ENCODE measurements around the gene TRUB2. TPM values are rescaled to one million over a fixed set of nuclear protein-coding genes. Genes with fewer than 3 reads are reported as not detected.

Gene TRUB2
- total and polyA plus RNA-seq, 2 of the 13 experiments (the other 11 are each of a cell fraction or from before 2014, with no cell fraction given): 22.3 to 41.2 TPM

DNA sequence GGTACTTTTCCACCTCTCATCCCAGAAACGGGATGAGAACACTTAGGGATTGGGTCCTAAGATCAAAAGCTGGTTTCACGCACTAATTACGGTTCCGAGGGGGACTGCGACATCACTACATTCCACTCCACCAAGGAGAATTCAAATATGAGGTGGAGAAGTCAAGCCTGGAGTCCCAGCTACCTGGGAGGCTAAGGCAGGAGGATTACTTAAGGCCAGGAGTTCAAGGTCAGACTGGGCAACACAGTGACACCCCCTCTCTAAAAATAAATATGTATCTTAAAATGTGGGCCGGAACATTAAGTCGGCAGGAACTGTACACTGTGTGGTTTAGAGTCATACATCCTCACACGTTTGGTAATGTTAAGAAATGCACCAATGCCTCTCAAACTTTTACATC is 48.0 kb downstream of the TRUB2 start:
- H3K27me3 ChIP-seq (ENCODE audit: control insufficient read depth in 1 of 2, insufficient read depth in 2 of 2, low read length in 2 of 2): no peaks in the 10 kb centered on the region; a peak in 1 of 5 replicates
- FAIRE-seq (no peak), ATAC-seq (no peak), DNase-seq (ENCODE audit: low spot score) (no peak)
- 0 out of 2 replicates have a peak, but pooled peaks cover 5% of the 10 kb centered on the region for H4K20me1 ChIP-seq (ENCODE audit: insufficient read depth, low read length)
- H3K27ac ChIP-seq (ENCODE audit: extremely low read length, insufficient read depth, low read length): peak overlapping the region; percentile 85
- H3K4me2 ChIP-seq (ENCODE audit: low read depth, low read length): peak overlapping the region; percentile 85
- in situ Hi-C loops (cut with HindIII; ENCODE audit: extremely low pct_ligation_motif_present, low pct_unique_long_range_greater_than_20kb): no loop called here
- WGBS (ENCODE audit: low lambda C conversion rate): 48% methylated on average over 8 of the region's 8 CpGs
- peak overlapping the region; percentile 94 for H3K9ac ChIP-seq (ENCODE audit: insufficient read depth, low read depth, low read length)
- ChIA-PET POLR2A (interaction anchor here (1.0 kb wide), 1 partner anchor 67 kb away, joined by 3 read pairs; no protein-coding TSS in a partner anchor), CTCF (ENCODE audit: low intra/inter-chr PET ratio, low total read pairs) (no interaction called here)
- intact Hi-C loops (cut with micrococcal nuclease; ENCODE audit: unreplicated experiment): no loop called here
- peaks cover 29% of the 10 kb centered on the region for H3K4me1 ChIP-seq (ENCODE audit: insufficient read depth, low read length)
- H3K9me3 ChIP-seq (ENCODE audit: low read length): no peaks in the 10 kb centered on the region
- peaks cover 30% of the 10 kb centered on the region for H3K79me2 ChIP-seq (ENCODE audit: insufficient read depth, low read length)
- H3K4me3 ChIP-seq (replicated peaks in 1 of 3; ENCODE audit: insufficient read depth in 1 of 3, low read depth in 2 of 3, low read length in 3 of 3): peak overlapping the region; percentile 3 to 98 (median 96); a peak in 4 of 6 replicates
- peaks cover 8 to 28% of the 10 kb centered on the region in 2 experiments; a peak in 3 of 5 replicates for H3K36me3 ChIP-seq (replicated peaks in 1 of 2; ENCODE audit: control insufficient read depth in 1 of 2, insufficient read depth in 2 of 2, low read length in 2 of 2)
- BruUV-seq (replicated peaks): no TSS peak
- no peak overlapping the region for H2AFZ ChIP-seq (ENCODE audit: low read length)
- TF ChIP-seq ZBTB38 (CRISPR knock-in tag; IDR thresholded peaks at IDR 0.05): no peak
- no peak for TF ChIP-seq JUNB (CRISPR knock-in tag; IDR thresholded peaks at IDR 0.05; ENCODE audit: borderline replicate concordance)
- no peak for TF ChIP-seq CBFB (CRISPR knock-in tag; IDR thresholded peaks at IDR 0.05)
- no peak for TF ChIP-seq SOX13 (IDR thresholded peaks at IDR 0.05)
- TF ChIP-seq SOX13 (CRISPR knock-in tag; conservative IDR thresholded peaks at IDR 0.05 in 1 of 2, IDR thresholded peaks at IDR 0.05 in 1 of 2): no peak
- TF ChIP-seq, protein P1, sequence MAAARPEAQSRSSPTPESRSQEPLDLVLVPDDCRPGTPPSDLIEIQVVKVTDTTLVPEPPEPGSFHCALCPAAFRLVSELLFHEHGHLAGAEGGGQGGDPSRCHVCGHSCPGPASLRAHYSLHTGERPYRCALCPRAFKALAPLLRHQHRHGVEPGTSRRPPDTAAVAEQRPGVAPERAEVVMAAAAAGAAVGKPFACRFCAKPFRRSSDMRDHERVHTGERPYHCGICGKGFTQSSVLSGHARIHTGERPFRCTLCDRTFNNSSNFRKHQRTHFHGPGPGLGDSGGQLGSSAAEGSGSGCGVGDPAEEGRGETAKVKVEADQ (CRISPR knock-in tag; IDR thresholded peaks at IDR 0.05; ENCODE audit: borderline replicate concordance): no peak
- TF ChIP-seq TBX3 (IDR thresholded peaks at IDR 0.05; ENCODE audit: borderline replicate concordance): no peak
- TF ChIP-seq ZNF337 (CRISPR knock-in tag; IDR thresholded peaks at IDR 0.05; ENCODE audit: borderline replicate concordance, low read depth): no peak
- TF ChIP-seq SETDB1 (CRISPR knock-in tag; IDR thresholded peaks at IDR 0.05; ENCODE audit: borderline replicate concordance): no peak
- no peak for TF ChIP-seq ZNF629 (CRISPR knock-in tag; conservative IDR thresholded peaks at IDR 0.05)
- TF ChIP-seq, protein P2, sequence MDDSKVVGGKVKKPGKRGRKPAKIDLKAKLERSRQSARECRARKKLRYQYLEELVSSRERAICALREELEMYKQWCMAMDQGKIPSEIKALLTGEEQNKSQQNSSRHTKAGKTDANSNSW (CRISPR knock-in tag; IDR thresholded peaks at IDR 0.05; ENCODE audit: borderline replicate concordance): no peak
- TF ChIP-seq, protein P3, sequence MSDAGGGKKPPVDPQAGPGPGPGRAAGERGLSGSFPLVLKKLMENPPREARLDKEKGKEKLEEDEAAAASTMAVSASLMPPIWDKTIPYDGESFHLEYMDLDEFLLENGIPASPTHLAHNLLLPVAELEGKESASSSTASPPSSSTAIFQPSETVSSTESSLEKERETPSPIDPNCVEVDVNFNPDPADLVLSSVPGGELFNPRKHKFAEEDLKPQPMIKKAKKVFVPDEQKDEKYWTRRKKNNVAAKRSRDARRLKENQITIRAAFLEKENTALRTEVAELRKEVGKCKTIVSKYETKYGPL (CRISPR knock-in tag; IDR thresholded peaks at IDR 0.05): no peak
- TF ChIP-seq, protein P4, sequence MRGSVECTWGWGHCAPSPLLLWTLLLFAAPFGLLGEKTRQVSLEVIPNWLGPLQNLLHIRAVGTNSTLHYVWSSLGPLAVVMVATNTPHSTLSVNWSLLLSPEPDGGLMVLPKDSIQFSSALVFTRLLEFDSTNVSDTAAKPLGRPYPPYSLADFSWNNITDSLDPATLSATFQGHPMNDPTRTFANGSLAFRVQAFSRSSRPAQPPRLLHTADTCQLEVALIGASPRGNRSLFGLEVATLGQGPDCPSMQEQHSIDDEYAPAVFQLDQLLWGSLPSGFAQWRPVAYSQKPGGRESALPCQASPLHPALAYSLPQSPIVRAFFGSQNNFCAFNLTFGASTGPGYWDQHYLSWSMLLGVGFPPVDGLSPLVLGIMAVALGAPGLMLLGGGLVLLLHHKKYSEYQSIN (CRISPR knock-in tag; IDR thresholded peaks at IDR 0.05; ENCODE audit: borderline replicate concordance): no peak
- no peak for TF ChIP-seq AHR (CRISPR knock-in tag; IDR thresholded peaks at IDR 0.05)
- no peak for TF ChIP-seq GABPB1 (CRISPR knock-in tag; IDR thresholded peaks at IDR 0.05)
- TF ChIP-seq, protein P5, sequence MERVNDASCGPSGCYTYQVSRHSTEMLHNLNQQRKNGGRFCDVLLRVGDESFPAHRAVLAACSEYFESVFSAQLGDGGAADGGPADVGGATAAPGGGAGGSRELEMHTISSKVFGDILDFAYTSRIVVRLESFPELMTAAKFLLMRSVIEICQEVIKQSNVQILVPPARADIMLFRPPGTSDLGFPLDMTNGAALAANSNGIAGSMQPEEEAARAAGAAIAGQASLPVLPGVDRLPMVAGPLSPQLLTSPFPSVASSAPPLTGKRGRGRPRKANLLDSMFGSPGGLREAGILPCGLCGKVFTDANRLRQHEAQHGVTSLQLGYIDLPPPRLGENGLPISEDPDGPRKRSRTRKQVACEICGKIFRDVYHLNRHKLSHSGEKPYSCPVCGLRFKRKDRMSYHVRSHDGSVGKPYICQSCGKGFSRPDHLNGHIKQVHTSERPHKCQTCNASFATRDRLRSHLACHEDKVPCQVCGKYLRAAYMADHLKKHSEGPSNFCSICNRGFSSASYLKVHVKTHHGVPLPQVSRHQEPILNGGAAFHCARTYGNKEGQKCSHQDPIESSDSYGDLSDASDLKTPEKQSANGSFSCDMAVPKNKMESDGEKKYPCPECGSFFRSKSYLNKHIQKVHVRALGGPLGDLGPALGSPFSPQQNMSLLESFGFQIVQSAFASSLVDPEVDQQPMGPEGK (CRISPR knock-in tag; IDR thresholded peaks at IDR 0.05): peak; percentile 39; the same call in 1 of the 2 replicates
- TF ChIP-seq ZNF205 (CRISPR knock-in tag; IDR thresholded peaks at IDR 0.05): no peak
- no peak for TF ChIP-seq SNAPC2 (CRISPR knock-in tag; IDR thresholded peaks at IDR 0.05)
- no peak for TF ChIP-seq SIN3A (IDR thresholded peaks at IDR 0.05; ENCODE audit: borderline replicate concordance, low read depth, low read length)
- no peak for TF ChIP-seq NONO (IDR thresholded peaks at IDR 0.05)
- TF ChIP-seq NONO (CRISPR knock-in tag; conservative IDR thresholded peaks at IDR 0.05): no peak
